GM18519 (cell line): ENCODE data around the gene RASL10A.

Source experiments
- ATAC-seq: cut with Tn5 transposase; IDR thresholded peaks from one replicate; pipeline ENCODE4 v1.9.1; 2021; ENCODE audit warnings: mild to moderate bottlenecking, moderate library complexity; ENCODE audit not compliant: unreplicated experiment, low FRiP score

Gene RASL10A

DNA sequence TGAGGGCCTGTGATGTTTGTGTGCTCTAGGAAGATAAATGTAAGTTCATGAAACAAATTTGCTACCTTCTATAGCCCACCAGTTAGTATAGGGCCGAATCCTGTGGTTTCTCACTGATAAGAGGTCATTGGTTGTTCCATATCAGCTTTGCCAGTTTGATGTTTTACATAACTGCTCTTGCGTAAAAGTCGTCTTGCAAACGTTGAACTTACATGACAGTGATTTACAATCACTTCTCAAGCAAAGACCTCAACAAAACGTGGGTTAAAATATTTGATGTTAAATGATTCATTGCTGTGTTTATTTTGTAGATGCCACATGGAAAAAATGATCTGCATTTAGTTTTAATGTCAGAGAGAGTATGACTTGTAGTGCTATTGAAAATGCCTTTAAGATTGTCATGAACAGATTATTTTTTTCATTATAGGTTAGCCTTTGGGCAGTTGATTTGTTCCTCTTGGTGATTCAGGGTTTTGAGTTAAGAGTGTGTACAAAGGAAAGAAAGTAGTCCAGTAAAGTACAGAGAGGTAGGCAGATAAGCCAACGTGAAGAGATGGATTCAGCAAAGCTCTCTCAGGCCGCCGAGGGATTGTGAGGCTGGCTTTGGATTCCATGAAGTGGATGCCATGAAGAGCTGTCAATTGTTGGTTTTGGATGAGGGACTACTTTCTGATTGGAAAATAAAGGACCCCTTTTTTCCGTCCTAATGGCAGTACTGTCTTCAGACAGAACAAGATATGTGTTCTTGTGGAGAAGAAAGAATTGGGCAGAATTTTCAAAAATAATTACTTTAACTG lies 44.8 kb downstream of the RASL10A start:
- no peak for ATAC-seq

DNA sequence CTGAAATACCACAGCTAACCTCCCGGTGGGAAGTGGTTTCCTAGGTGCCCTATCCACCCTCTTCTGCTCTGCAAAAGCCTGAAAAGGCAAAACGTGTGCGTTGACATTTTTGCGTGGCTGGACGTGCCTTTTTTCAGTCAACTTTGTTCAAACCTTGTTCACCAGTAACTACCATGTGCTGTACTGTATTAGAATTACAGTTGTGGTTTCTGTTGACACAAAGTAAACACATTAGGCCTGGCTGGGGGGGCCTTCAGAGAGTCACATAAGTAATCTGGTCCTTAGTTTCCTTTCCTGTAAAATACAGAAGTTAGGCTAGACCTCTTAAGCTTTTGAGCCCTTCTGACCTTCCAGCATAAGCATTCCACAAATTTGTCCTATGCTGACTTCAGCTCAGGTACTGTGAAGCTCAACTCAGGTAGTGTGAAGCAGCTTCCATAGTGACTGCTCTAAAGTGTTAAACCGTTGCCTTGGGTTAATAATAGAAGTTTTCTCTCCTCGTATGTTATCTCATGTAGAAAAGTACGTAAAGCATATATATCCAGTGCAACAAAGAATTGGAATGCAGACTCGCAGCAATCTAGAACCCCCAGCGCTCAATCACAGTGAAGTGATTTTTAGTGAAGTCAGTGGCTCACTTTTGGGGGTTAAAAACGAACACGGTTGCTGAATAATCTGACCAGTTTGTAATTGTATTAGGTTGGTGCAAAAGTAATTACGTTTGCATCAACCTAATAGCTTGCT lies 45.6 kb downstream of the RASL10A start:
- ATAC-seq: no peak

DNA sequence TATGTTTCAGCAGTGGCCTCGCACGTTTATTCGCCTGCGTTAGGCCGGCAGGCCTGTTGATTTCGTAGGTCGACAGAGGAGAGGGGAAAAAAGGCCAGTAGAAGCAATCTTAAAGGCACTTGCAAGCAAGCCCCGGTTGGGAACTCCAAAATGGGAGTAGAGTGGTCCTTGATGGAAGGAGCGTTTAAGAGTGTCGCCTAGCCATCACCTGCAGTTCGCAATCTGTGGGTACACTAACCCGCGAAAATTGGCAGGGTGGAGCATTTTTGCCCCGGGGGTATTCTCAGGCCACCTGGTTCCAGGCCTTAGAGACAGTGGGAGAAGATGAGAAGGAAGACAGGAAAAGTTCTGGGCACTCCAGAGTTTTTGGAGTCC lies 46.3 kb downstream of the RASL10A start:
- no peak for ATAC-seq

DNA sequence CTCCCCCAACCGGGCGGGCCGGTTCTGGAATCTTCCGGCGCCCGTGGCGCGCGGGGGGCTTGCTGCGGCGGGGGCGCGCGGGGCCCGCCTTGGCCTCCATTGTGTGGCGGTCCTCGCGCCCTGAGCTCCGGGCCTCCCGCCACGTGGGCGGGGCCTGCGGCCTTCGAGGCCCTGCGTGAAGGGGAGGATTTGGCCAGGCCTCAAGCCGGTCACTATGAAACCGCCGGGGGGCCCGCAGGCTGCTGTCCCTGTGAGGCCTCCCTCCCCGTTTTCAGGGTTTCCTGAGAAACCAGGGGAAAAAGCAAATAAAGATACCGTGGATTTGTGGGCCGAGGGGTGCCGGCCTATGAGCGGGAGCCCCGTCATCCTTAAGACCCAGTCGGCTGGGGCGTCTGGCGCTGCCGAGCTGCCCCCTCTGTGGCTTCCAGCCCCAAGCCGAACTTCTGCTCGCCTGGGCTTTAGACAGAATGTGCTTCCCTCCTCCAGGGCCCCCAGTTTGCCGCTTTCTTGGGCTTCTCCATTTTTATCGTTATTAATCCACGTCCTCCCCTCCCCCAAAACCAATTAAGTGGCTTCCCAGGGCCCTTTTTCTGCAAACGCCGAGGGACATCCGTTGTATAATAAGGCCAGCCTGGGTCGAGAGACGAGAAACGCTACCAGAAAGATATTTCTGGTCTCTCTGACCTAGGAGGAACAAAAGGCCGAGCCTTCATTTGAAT lies 46.8 kb downstream of the RASL10A start:
- no peak for ATAC-seq

DNA sequence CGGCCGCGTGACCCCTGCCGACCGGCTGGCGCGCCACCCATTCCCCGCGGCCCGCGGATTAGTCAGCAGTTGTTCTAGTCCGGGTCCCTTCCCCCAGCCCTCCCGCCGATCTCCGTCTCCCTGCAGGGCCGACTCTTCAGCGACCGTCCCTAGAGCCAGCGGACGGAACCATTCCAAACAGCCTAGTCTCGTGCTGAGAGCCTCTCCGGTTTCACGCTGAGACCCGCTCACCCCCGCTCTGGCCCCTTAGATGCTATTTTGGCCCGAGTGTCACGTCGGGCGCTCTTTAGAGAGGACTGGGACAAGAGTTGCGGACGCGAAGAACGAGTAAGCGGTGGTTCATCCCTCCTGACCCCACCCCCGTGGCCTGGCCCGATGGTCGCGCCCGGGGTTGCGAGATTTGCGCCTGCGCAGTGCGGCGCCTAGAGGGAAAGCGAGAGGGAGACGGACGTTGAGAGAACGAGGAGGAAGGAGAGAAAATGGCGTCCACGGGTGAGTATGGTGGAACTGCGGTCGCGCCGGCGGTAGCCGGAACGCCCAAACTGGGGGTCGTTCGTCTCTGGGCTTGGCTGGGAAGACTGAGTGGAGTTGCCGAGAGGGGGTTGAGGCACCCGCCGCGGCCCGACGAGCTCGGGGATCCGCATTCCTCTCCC lies 47.5 kb downstream of the RASL10A start, which contains the start of the genes EWSR1 and RHBDD3:
EWSR1 (plus strand) TSS at position 411 of the 653 bp plus-strand sequence; CDS start at position 480, 69 bp downstream.
RHBDD3 (minus strand) TSS at position 124 of the 653 bp plus-strand sequence. CDS start 2,355 bp downstream, outside the sequence.
- peak; percentile 51 for ATAC-seq

DNA sequence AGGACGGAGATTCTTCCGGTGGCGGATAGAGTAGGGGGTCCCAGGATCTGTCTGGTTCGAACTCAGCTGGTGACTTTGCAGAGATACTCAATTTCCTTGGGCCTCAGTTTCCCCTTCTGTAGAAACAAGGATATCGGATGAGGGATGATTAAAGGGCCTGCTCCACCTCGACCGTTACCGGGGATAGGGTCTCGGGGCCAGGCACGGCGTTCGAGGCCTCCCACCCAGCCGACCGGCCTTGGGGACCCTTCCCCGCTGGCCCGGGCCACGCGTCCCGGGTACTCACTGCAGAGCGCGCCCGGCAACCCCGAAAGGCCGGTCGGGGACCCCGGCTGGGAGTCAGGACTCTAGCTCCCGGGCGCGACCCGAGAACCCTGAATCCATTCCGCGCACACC lies 48.0 kb downstream of the RASL10A start:
- no peak for ATAC-seq

DNA sequence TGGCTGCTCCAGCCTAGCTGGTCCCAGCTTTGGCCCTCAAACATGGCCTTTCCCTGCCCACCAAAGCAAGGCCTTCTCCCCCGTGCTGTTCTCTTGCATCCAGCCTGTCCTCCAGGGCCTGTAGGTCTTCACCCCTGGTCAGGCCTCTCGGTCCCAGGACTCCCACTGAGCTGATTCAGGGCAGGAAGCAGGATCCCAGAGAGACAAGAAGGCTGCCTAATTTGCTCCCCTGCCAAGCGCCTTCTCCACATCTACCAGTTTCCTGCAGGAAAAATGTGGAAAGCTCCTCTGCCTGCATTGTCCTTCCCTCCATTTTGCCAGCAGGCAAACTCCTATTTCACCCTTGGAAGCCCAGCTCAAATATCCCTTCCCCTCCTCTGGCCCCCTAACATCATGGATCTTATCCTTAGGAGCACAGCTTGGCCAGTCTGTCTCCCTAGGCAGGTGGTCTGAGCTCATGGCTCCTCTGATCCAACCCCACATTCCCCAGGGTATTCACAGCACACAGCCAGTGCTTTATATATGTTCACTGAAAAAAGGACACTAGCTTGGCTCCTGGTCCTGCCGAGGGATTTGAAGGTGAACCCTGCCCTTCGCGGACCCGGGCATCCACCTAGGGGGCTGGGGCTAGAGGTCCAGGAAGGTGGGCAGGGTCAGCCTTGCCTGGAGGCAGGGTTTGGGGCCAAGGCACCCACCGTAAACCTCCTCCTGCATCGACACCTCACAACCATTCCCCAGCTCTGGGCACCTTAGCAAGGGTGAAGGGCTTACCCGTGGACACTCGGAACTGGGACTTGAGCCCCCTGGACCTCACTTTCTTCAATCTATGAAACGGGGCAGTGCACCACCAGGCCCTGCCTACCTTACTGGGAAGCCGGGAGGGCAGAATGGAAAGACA lies 48.7 kb downstream of the RASL10A start:
- no peak for ATAC-seq

DNA sequence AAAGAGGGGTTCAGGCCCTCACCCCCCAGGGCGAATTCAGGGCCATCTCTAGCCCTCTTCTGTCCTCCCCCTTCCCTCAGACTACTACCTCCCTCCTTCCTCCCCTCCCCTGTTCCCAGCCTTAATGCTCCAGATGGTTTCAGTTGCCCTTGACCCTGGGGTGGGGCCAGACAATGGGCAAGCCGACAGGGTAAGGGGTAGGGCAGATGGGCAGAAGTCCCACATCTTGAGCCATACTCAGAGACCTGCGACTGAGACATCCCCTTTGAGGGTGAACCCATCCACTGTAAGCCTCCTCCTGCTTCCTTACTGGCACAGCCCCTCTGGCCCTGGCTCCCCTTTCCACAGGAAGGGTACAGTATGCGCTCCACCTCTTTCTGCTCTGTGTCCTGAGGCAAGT lies 49.6 kb downstream of the RASL10A start:
- ATAC-seq: no peak

DNA sequence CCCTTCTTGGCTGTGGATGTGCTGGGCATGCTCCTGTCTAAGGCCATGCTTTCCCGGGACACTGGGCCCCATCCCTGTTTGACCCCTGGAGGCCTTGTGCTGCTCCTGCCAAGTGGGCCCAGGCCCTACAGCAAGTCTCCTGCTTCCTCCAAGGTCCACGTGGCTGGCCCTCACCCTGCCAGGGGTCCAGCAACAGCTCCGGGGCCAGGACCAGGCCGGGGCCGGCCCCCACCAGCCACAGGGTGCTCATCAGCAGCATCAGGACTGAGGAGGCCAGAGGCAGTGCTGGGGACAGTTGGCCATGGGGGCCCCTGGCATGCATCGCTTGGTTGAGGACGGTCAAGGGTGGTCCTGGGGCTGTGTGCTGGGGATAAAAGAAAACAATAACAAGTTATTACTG lies 50.2 kb downstream of the RASL10A start:
- no peak for ATAC-seq

DNA sequence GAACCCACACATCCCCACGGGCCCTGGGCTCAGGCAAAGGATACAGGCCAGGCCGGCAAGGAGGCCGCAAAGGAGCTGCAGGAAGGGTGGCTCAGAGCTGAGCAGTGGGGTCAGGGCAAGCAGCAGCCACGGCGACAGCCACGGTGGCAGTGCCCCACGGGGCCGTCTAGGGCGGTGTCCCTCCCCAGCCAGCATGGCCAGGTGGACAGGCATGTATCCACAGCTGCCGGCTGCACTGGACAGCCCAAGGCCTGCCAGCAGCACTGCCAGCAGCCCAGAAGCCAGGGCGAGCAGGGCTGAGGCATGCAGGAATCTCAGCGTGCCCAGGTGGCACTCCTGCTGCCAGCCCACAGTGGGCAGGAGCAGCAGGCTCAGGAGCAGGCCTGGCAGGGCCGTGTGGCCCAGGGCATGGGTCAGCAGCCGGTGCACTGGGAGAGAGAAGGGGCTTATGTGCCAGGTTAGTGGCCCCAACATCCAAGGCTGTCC lies 51.7 kb downstream of the RASL10A start:
- ATAC-seq: no peak
